Fibroblast of mammary gland (primary cell): ENCODE measurements around the gene PRRX1.
A peak's percentile ranks its signal among the peaks of the same experiment; 100 is the strongest.

ENCODE experiments used
- DNase-seq: peaks from one replicate; pipeline ENCODE4 v3.0.0-alpha.2; 2010; ENCODE audit warnings: low read depth
- H3K4me3 ChIP-seq: 2 replicates; pipeline ENCODE4 v1.5.1; 2011; ENCODE audit warnings: low read depth, mild to moderate bottlenecking, low read length, moderate library complexity; ENCODE audit not compliant: control insufficient read depth
- CTCF ChIP-seq: conservative IDR thresholded peaks from 2 replicates; pipeline ENCODE4 v1.5.1; 2011; ENCODE audit warnings: low read depth, low read length, inconsistent platforms; ENCODE audit not compliant: control insufficient read depth, insufficient read depth

PRRX1 gene

GRCh38 chr1:170686291-170686690 is 22.4 kb downstream of the PRRX1 start:
- TF ChIP-seq CTCF, result no peak
- no peak overlapping the region for H3K4me3 ChIP-seq
- no peak for DNase-seq

GRCh38 chr1:170687621-170688020 is 23.7 kb downstream of the PRRX1 start:
- no peak for TF ChIP-seq CTCF
- no peak overlapping the region for H3K4me3 ChIP-seq
- peak; percentile 83 for DNase-seq

- no peak overlapping the region for H3K4me3 ChIP-seq
- no peak for DNase-seq
- TF ChIP-seq CTCF, result no peak
These were observed 27.3 kb downstream of the PRRX1 start for GRCh38 chr1:170691258-170691657.

GRCh38 chr1:170692866-170693575 is 29.1 kb downstream of the PRRX1 start:
- peak; percentile 87 for DNase-seq
- H3K4me3 ChIP-seq, result no peak overlapping the region
- no peak for TF ChIP-seq CTCF

- H3K4me3 ChIP-seq, result no peak overlapping the region
- no peak for TF ChIP-seq CTCF
- DNase-seq, result no peak
These were observed 30.4 kb downstream of the PRRX1 start for GRCh38 chr1:170694172-170694926.

GRCh38 chr1:170695955-170696590 is 32.1 kb downstream of the PRRX1 start:
- DNase-seq, result no peak
- no peak overlapping the region for H3K4me3 ChIP-seq
- no peak for TF ChIP-seq CTCF
